ENCODE data around the gene SLC30A4.

DNA sequence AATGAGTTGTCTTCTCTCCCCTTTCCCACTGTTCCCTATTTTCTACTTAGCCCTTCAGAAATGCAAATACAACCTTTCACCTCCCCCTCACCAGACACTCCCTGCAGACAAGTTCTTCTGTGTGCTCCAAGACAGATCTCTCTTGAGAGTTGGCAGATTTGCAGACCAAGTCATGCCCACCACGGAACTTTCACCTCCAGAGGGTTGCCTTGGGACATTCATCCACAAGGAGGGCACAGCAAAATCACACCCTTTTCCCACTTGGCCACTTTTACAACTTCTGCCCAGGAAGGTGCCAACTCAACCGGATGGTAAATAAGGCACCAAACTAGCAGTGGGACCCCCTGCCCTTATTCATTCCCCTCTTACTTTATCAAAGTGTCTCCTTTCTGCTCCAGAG is 53.5 kb downstream of the SLC30A4 start:
- TF ChIP-seq, protein P1, sequence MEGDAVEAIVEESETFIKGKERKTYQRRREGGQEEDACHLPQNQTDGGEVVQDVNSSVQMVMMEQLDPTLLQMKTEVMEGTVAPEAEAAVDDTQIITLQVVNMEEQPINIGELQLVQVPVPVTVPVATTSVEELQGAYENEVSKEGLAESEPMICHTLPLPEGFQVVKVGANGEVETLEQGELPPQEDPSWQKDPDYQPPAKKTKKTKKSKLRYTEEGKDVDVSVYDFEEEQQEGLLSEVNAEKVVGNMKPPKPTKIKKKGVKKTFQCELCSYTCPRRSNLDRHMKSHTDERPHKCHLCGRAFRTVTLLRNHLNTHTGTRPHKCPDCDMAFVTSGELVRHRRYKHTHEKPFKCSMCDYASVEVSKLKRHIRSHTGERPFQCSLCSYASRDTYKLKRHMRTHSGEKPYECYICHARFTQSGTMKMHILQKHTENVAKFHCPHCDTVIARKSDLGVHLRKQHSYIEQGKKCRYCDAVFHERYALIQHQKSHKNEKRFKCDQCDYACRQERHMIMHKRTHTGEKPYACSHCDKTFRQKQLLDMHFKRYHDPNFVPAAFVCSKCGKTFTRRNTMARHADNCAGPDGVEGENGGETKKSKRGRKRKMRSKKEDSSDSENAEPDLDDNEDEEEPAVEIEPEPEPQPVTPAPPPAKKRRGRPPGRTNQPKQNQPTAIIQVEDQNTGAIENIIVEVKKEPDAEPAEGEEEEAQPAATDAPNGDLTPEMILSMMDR (IDR thresholded peaks at IDR 0.05), result no peak
- no peak for TF ChIP-seq EP300 (IDR thresholded peaks at IDR 0.05)
- no peak for TF ChIP-seq POLR2A (IDR thresholded peaks at IDR 0.05)
